Measurements from ENCODE around the gene RNF207. TPM values are rescaled to one million over a fixed set of nuclear protein-coding genes. Genes with fewer than 3 reads are reported as not detected.

RNF207 gene
- total and polyA plus RNA-seq, 2 donors (not counting 3 experiments of a cell fraction or from before 2014, with no cell fraction given) = 3.2 to 8.2 TPM

GRCh38 chr1:6211731-6212130, 5.8 kb downstream of the RNF207 start:
- BruUV-seq (replicated peaks) = no TSS peak
- FAIRE-seq = no peak
- Histone ChIP-seq H4K20me1 (replicated peaks; ENCODE audit: control insufficient read depth, extremely low read depth, insufficient read depth, low read length) (no peaks in the 10 kb centered on the region), H3K9me3 (replicated peaks; ENCODE audit: control insufficient read depth, insufficient read depth, low read length) (no peaks in the 10 kb centered on the region), H3K4me2 (ENCODE audit: insufficient read depth, low read length) (no peak overlapping the region), H3K36me3 (ENCODE audit: control insufficient read depth in 2 of 2, extremely low read depth in 1 of 2, insufficient read depth in 2 of 2, low read length in 2 of 2) (no peaks in the 10 kb centered on the region), H3K9ac (replicated peaks; ENCODE audit: extremely low read depth, insufficient read depth, low read length) (no peak overlapping the region), H3K4me3 (replicated peaks in 1 of 3; ENCODE audit: insufficient read depth in 1 of 3, low read depth in 1 of 3, low read length in 3 of 3) (no peak overlapping the region), H3K27ac (ENCODE audit: insufficient read depth, low read depth, low read length) (no peak overlapping the region), H2AFZ (ENCODE audit: low read depth, low read length) (no peak overlapping the region), H3K9me1 (replicated peaks; ENCODE audit: control insufficient read depth, extremely low read depth, insufficient read depth, low read length) (no peaks in the 10 kb centered on the region), H3K79me2 (ENCODE audit: control insufficient read depth, insufficient read depth, low read length) (no peaks in the 10 kb centered on the region), H3K27me3 (ENCODE audit: control insufficient read depth in 2 of 2, insufficient read depth in 2 of 2, low read length in 2 of 2) (peaks cover 2 to 5% of the 10 kb centered on the region in 2 experiments), H3K4me1 (ENCODE audit: control insufficient read depth, extremely low read depth, insufficient read depth, low read length) (peaks cover 7% of the 10 kb centered on the region)
- CTCF ChIA-PET = interaction anchor here (1.0 kb wide), 1 partner anchor 33 kb away, joined by 4 read pairs; no protein-coding TSS in a partner anchor
- dilution Hi-C loops (cut with MboI; ENCODE audit: extremely low pct_ligation_motif_present, low sequenced_read_pairs) (no loop called here), intact Hi-C loops (cut with micrococcal nuclease) (no loop called here)
- no peak for DNase-seq (ENCODE audit: low read depth, low spot score)
- POLR2A ChIA-PET = no interaction called here
- TF ChIP-seq FOS (IDR thresholded peaks at IDR 0.05; ENCODE audit: borderline replicate concordance, insufficient read depth, low read length) (no peak), CTCF (IDR thresholded peaks at IDR 0.05; ENCODE audit: extremely low read depth in 1 of 2, insufficient read depth in 1 of 2, low read depth in 1 of 2, low read length in 2 of 2) (no peak), EZH2 (IDR thresholded peaks at IDR 0.05; ENCODE audit: borderline replicate concordance, low read depth, low read length, severe bottlenecking) (no peak), JUN (IDR thresholded peaks at IDR 0.05; ENCODE audit: borderline replicate concordance, insufficient read depth, insufficient read length, low read depth) (no peak), POLR2A (IDR thresholded peaks at IDR 0.05; ENCODE audit: low read depth, low read length) (no peak), MYC (IDR thresholded peaks at IDR 0.05; ENCODE audit: low read depth, low read length) (no peak), GATA2 (IDR thresholded peaks at IDR 0.05; ENCODE audit: insufficient read depth, insufficient read length, low read depth, low read length) (no peak), MAX (IDR thresholded peaks at IDR 0.05; ENCODE audit: insufficient read depth, insufficient read length) (no peak), POLR2AphosphoS5 (IDR thresholded peaks at IDR 0.05; ENCODE audit: insufficient read depth, low read depth, low read length) (no peak)

All from endothelial cell of umbilical vein (primary cell).